ENCODE results near the gene CRHR1. TPM values are rescaled to one million over a fixed set of nuclear protein-coding genes. Genes with fewer than 3 reads are reported as not detected.

Gene CRHR1
- total RNA-seq, 4 donors from 2014 or later, result not detected

- no peak for DNase-seq
- 87% methylated on average over 4 of the region's 4 CpGs; no CpG with 5 or more reads in 1 of the 2 donors for WGBS, 2 donors (ENCODE audit: low coverage in 1 of 2)
- H3K27ac ChIP-seq, result no peak overlapping the region
- H3K27me3 ChIP-seq, result no peaks in the 10 kb centered on the region
- H3K4me1 ChIP-seq, result no peaks in the 10 kb centered on the region
- intact Hi-C loops (cut with DNase I; ENCODE audit: low total_unique reads) (no loop called here), in situ Hi-C loops (cut with MboI; ENCODE audit: low pct_ligation_motif_present in 1 of 4, low pct_unique_long_range_greater_than_20kb in 1 of 4, low sequenced_read_pairs in 3 of 4) (no loop called here)
- no peaks in the 10 kb centered on the region for H3K36me3 ChIP-seq
- H3K9me3 ChIP-seq, result no peaks in the 10 kb centered on the region
- H3K4me3 ChIP-seq, result no peak overlapping the region
- no peak for TF ChIP-seq EP300 (IDR thresholded peaks at IDR 0.05; ENCODE audit: low read depth)
- TF ChIP-seq POLR2A (IDR thresholded peaks at IDR 0.05), result no peak
- no peak for TF ChIP-seq CTCF (IDR thresholded peaks at IDR 0.05)
- TF ChIP-seq POLR2AphosphoS5 (IDR thresholded peaks at IDR 0.05), result no peak
These were observed 55.3 kb downstream of the CRHR1 start for GRCh38 chr17:45839442-45839841.

GRCh38 chr17:45841186-45841585, 57.1 kb downstream of the CRHR1 start:
- DNase-seq, result no peak
- TF ChIP-seq POLR2A (IDR thresholded peaks at IDR 0.05) (no peak), CTCF (IDR thresholded peaks at IDR 0.05) (no peak), POLR2AphosphoS5 (IDR thresholded peaks at IDR 0.05) (no peak), EP300 (IDR thresholded peaks at IDR 0.05; ENCODE audit: low read depth) (no peak)
- in situ Hi-C loops (cut with MboI; ENCODE audit: low pct_ligation_motif_present in 1 of 4, low pct_unique_long_range_greater_than_20kb in 1 of 4, low sequenced_read_pairs in 3 of 4), result no loop called here
- no peaks in the 10 kb centered on the region for H3K36me3 ChIP-seq
- H3K4me1 ChIP-seq, result no peaks in the 10 kb centered on the region
- no peak overlapping the region for H3K4me3 ChIP-seq
- no peak overlapping the region for H3K27ac ChIP-seq
- 56 to 74% methylated on average over 5 to 9 of the region's 9 CpGs for WGBS, 2 donors (ENCODE audit: low coverage in 1 of 2)
- intact Hi-C loops (cut with DNase I; ENCODE audit: low total_unique reads), result no loop called here
- no peaks in the 10 kb centered on the region for H3K27me3 ChIP-seq
- no peaks in the 10 kb centered on the region for H3K9me3 ChIP-seq

- Histone ChIP-seq H3K4me1 (no peaks in the 10 kb centered on the region), H3K4me3 (no peak overlapping the region), H3K27ac (no peak overlapping the region), H3K36me3 (no peaks in the 10 kb centered on the region), H3K9me3 (no peaks in the 10 kb centered on the region), H3K27me3 (no peaks in the 10 kb centered on the region)
- WGBS, 2 donors (ENCODE audit: low coverage in 1 of 2), result 42 to 83% methylated on average over 1 to 7 of the region's 7 CpGs
- TF ChIP-seq POLR2A (IDR thresholded peaks at IDR 0.05) (no peak), EP300 (IDR thresholded peaks at IDR 0.05; ENCODE audit: low read depth) (no peak), CTCF (IDR thresholded peaks at IDR 0.05) (no peak), POLR2AphosphoS5 (IDR thresholded peaks at IDR 0.05) (no peak)
- DNase-seq, result no peak
- intact Hi-C loops (cut with DNase I; ENCODE audit: low total_unique reads) (no loop called here), in situ Hi-C loops (cut with MboI; ENCODE audit: low pct_ligation_motif_present in 1 of 4, low pct_unique_long_range_greater_than_20kb in 1 of 4, low sequenced_read_pairs in 3 of 4) (no loop called here)
These were observed 57.9 kb downstream of the CRHR1 start for GRCh38 chr17:45841883-45842525.

GRCh38 chr17:45843722-45844121, 59.6 kb downstream of the CRHR1 start:
- in situ Hi-C loops (cut with MboI; ENCODE audit: low pct_ligation_motif_present in 1 of 4, low pct_unique_long_range_greater_than_20kb in 1 of 4, low sequenced_read_pairs in 3 of 4), result no loop called here
- H3K36me3 ChIP-seq, result no peaks in the 10 kb centered on the region
- intact Hi-C loops (cut with DNase I; ENCODE audit: low total_unique reads), result no loop called here
- no peak for TF ChIP-seq EP300 (IDR thresholded peaks at IDR 0.05; ENCODE audit: low read depth)
- TF ChIP-seq POLR2AphosphoS5 (IDR thresholded peaks at IDR 0.05), result no peak
- no peak for TF ChIP-seq POLR2A (IDR thresholded peaks at IDR 0.05)
- no peak for TF ChIP-seq CTCF (IDR thresholded peaks at IDR 0.05)
- H3K4me3 ChIP-seq, result no peak overlapping the region
- DNase-seq, result no peak
- no peak overlapping the region for H3K27ac ChIP-seq
- no peaks in the 10 kb centered on the region for H3K9me3 ChIP-seq
- H3K4me1 ChIP-seq, result no peaks in the 10 kb centered on the region
- WGBS, 2 donors (ENCODE audit: low coverage in 1 of 2), result 79 to 90% methylated on average over 2 to 4 of the region's 4 CpGs
- no peaks in the 10 kb centered on the region for H3K27me3 ChIP-seq
